ENCODE data around the gene MUC13. TPM values are rescaled to one million over a fixed set of nuclear protein-coding genes. Genes with fewer than 3 reads are reported as not detected.

Gene MUC13
- total RNA-seq, 1 experiment from 2014 or later, result not detected

- no peak overlapping the region for H4K91ac ChIP-seq (ENCODE audit: insufficient read length, low read depth, low read length)
- no CpG with 5 or more reads among the region's 5 CpGs for WGBS (ENCODE audit: extremely low coverage, insufficient read length, low lambda C conversion rate)
- H2AFZ ChIP-seq (ENCODE audit: low read length), result no peak overlapping the region
These were observed 43.9 kb downstream of the MUC13 start for GRCh38 chr3:124890573-124891190.

More at GRCh38 chr3:124890573-124891190, 43.9 kb downstream of the MUC13 start:
- Histone ChIP-seq H3K9me3 (ENCODE audit: control insufficient read depth, low read depth, low read length) (no peaks in the 10 kb centered on the region), H3K56ac (ENCODE audit: insufficient read length, low read depth, low read length) (no peak overlapping the region), H3K4me2 (ENCODE audit: insufficient read depth, insufficient read length, low read length) (no peak overlapping the region), H2BK12ac (ENCODE audit: insufficient read length, low read depth, low read length) (no peak overlapping the region), H2BK120ac (ENCODE audit: low read depth, low read length, poor library complexity, severe bottlenecking) (no peak overlapping the region), H2BK5ac (ENCODE audit: insufficient read length, low read length) (peak overlapping the region; percentile 16), H3K27me3 (ENCODE audit: insufficient read depth, low read length) (no peaks in the 10 kb centered on the region), H3K18ac (ENCODE audit: insufficient read length, low read depth, low read length) (peak overlapping the region; percentile 58), H3K9ac (ENCODE audit: extremely low read depth, insufficient read length, low read length) (no peak overlapping the region), H4K20me1 (ENCODE audit: control insufficient read depth, insufficient read depth, insufficient read length) (no peaks in the 10 kb centered on the region), H2AK5ac (ENCODE audit: insufficient read length, low read length) (no peak overlapping the region), H4K8ac (replicated peaks; ENCODE audit: insufficient read length, low read depth, low read length) (no peak overlapping the region), H4K5ac (ENCODE audit: insufficient read length, low read depth, low read length) (no peak overlapping the region), H2BK15ac (ENCODE audit: low read depth, low read length) (no peak overlapping the region), H3K14ac (ENCODE audit: insufficient read depth, low read length) (no peak overlapping the region), H3K4me1 (ENCODE audit: insufficient read depth, low read length) (peaks cover 7% of the 10 kb centered on the region; the same call in 1 of the 2 replicates), H3K23ac (ENCODE audit: insufficient read length, low read depth, low read length) (no peak overlapping the region), H3K79me2 (ENCODE audit: insufficient read depth, low read length) (peaks cover under 1% of the 10 kb centered on the region; the same call in 1 of the 2 replicates), H2BK20ac (ENCODE audit: low read depth, low read length, poor library complexity, severe bottlenecking) (no peak overlapping the region), H3K23me2 (ENCODE audit: insufficient read length, low read depth, low read length, poor library complexity, severe bottlenecking) (peaks cover 11% of the 10 kb centered on the region), H3K79me1 (ENCODE audit: insufficient read depth, low read depth, low read length, poor library complexity, severe bottlenecking) (no peaks in the 10 kb centered on the region), H3K4ac (ENCODE audit: low read depth, low read length) (no peak overlapping the region), H3T11ph (ENCODE audit: low read length) (no peak overlapping the region), H3K27ac (ENCODE audit: insufficient read length, low read depth, low read length) (no peak overlapping the region)
- Mint-ChIP-seq H3K9me3 (no peaks in the 10 kb centered on the region; a peak in 1 of 5 replicates), H3K4me3 (no peak overlapping the region; a peak in 1 of 5 replicates), H3K27ac (peak overlapping the region; percentile 33 to 92 (median 44); a peak in 5 of 7 replicates), H3K36me3 (ENCODE audit: insufficient read depth in 1 of 3, low read depth in 3 of 3) (no peaks in the 10 kb centered on the region; a peak in 1 of 7 replicates), H3K27me3 (ENCODE audit: low read depth) (no peaks in the 10 kb centered on the region; the same call in 1 of the 2 replicates), H3K4me1 (peaks cover 32 to 33% of the 10 kb centered on the region in 2 experiments)
- TF ChIP-seq CTCF (conservative IDR thresholded peaks at IDR 0.05), result no peak
- no peak for DNase-seq
